Measurements from ENCODE around the gene ARRDC1. TPM values are rescaled to one million over a fixed set of nuclear protein-coding genes. Genes with fewer than 3 reads are reported as not detected.
"Not testable (repeated sequence)": the region's sequence is repeated elsewhere in the genome, so short reads cannot be mapped to it uniquely, and the experiment has no call there.

The ARRDC1 gene, protein sequence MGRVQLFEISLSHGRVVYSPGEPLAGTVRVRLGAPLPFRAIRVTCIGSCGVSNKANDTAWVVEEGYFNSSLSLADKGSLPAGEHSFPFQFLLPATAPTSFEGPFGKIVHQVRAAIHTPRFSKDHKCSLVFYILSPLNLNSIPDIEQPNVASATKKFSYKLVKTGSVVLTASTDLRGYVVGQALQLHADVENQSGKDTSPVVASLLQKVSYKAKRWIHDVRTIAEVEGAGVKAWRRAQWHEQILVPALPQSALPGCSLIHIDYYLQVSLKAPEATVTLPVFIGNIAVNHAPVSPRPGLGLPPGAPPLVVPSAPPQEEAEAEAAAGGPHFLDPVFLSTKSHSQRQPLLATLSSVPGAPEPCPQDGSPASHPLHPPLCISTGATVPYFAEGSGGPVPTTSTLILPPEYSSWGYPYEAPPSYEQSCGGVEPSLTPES
- total RNA-seq: 20.0 TPM

DNA sequence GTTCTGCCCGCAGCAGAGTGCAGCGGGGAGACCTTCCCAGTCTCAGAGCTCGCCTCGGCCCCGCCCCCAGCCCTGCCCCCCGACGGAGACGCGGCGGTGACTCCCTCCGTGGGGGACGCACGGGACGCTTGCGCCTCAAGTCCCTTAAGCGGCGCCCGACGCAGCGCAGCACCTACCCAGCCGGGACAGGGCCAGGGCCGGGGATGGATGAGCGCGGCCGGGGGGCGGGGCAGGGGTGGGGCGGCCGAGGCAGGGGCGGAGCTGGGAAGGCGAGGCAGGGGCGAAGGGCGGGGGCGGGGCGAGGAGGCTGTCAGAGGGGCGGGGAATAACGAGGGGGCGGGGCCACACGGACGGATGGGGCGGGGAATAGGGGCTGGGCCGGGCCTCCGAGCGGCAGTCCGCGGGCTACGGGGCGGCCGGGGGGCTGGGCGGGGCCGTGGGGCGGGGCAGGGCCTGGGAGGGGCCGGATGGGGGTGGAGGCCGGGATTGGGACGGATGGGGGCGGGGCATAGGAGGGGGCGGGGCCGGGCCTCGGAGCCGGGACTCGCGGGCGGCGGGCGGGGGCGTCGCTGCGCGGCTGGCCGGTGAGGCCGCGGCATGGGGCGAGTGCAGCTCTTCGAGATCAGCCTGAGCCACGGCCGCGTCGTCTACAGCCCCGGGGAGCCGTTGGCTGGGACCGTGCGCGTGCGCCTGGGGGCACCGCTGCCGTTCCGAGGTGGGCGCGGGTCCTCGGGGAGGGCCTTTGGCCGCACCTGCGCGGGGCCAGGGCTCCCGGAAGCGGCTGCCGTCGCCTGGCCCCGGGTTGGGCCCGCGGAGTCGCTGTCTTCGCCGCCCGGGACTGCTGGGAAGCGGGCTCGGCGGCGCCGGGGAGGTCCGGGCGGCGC lies at the start of gene ARRDC1:
ARRDC1 (plus strand) TSS at position 566 of the 884 bp plus-strand sequence; CDS start at position 598, 32 bp downstream.
- peak; percentile 96 for DNase-seq

- peak; percentile 40 for DNase-seq
These were observed 49.2 kb upstream of the ARRDC1 start for GRCh38 chr9:137556069-137556838.

DNA sequence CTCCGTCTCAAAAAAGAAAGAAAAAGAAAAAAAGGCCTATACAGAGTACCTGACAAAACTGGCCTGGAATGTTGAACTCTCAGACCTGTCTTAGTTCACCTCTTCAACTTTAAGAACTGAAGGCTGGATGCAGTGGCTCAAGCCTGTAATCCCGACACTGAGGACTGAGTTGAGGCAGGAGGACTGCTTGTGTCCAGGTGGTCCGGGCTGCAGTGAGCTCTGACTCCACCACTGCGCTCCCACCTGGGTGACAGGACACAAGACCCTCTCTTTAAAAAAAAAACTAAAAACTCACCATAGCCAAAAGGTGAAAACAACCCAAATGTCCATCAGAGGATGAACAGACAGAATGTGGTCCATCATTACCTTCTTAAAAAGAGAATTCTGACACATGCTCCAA lies 47.4 kb upstream of the ARRDC1 start:
- DNase-seq: no peak

- DNase-seq: no peak
These were observed 41.4 kb upstream of the ARRDC1 start for GRCh38 chr9:137564134-137564533.

- no peak for DNase-seq
These were observed 40.6 kb upstream of the ARRDC1 start for GRCh38 chr9:137564817-137565411.

GRCh38 chr9:137568445-137568844 lies 37.0 kb upstream of the ARRDC1 start:
- DNase-seq: not testable (repeated sequence)

DNA sequence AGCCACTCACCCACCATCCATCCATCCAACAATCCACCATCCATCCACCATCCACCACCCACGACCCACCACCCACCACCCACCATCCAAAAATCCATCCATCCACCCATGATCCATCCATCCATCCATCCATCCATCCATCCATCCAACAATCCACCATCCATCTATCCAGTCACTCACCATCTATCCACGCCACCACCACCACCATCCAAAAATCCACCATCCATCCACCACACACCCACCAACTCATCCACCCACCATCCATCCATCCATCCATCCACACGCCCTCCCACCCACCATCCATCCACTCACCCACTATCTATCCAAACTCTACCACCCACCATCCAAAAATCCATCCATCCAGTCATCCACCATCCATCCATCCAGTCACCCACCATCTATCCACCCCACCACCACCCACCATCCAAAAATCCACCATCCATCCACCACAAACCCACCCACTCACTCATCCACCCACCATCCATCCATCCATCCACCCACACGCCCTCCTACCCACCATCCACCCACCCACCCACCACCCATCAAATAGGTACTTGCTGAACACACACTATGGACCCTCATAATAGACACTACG lies 35.8 kb upstream of the ARRDC1 start:
- no peak for DNase-seq

DNA sequence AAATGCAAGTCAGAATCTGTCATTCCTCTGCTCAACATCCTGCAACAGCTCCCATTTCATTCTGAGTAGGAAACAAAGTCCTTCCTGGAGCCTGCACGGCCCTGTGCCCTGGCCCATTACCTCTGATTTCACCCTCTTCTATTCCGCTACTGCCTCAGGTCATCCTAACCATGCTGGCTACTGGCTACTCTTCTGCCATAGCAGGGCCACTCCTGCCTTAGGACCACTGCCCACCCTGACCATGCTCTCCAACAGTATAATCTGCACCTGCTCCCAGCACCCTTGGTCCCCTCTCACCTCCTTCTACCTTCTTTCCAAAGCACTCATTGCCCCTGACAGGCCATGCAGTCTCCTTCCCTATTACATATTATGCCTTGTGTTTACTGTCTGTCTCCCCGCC lies 34.9 kb upstream of the ARRDC1 start:
- no peak for DNase-seq

GRCh38 chr9:137574192-137574591 lies 31.3 kb upstream of the ARRDC1 start:
- no peak for DNase-seq

GRCh38 chr9:137575364-137575715 lies 30.1 kb upstream of the ARRDC1 start:
- DNase-seq: no peak

GRCh38 chr9:137575716-137576411 lies 29.6 kb upstream of the ARRDC1 start:
- no peak for DNase-seq

DNA sequence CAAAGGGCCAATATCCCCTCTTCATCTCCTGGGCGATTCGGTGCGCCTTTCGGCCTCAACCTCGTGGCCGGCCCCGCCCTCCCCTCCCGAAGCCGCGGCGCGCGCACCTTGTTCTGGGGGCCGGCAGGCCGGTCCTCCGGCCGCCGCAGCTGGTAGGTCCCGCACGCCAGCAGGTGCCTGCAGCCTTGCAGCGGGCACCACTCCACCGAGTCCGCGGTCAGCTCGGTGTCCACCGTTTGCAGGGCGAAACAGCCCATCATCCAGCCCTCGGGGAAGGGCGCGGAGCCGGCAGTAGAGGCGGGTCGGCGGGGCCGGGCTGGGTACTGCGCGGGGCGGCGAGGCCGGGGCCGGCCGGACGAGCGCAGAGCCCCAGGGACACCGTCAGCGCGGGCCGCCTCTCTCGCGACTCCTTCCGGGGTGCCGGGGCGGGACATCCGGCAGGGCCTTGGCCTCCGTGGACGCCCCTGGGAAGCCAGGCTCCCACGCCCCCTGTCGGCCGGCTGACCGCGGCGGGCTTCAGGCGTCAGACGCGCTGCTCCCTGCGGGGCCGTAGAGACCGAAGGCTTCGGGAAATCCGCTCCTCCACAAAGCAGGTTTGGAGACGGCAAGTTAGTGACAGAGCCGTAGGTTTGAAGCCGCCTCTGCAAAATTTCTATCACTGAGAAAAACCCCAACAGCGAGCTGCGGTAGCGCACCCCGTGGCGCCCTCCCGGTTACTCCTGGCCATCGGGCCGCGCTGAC lies 26.8 kb upstream of the ARRDC1 start, which contains the start of gene DPH7:
DPH7 (minus strand) TSS at position 408 of the 741 bp plus-strand sequence; CDS start at position 260, 148 bp downstream.
- peak; percentile 96 for DNase-seq

DNA sequence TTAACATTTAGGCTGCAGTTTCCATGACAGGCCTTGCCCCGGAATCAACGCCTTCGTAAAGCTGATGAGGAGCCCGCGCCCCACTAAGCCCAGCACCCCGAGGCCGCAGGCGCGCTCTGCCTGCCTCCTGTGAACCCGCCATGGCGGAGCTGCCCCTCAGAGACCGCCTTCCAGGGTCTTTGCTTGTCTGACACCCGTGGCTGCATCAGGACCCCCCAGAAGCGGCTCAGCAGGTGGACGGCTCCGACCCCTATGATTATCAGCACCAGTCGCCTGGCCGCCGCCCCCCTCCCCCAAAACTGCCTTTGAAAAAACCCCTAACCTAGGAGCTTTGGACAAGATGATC lies 26.3 kb upstream of the ARRDC1 start:
- no peak for DNase-seq

DNA sequence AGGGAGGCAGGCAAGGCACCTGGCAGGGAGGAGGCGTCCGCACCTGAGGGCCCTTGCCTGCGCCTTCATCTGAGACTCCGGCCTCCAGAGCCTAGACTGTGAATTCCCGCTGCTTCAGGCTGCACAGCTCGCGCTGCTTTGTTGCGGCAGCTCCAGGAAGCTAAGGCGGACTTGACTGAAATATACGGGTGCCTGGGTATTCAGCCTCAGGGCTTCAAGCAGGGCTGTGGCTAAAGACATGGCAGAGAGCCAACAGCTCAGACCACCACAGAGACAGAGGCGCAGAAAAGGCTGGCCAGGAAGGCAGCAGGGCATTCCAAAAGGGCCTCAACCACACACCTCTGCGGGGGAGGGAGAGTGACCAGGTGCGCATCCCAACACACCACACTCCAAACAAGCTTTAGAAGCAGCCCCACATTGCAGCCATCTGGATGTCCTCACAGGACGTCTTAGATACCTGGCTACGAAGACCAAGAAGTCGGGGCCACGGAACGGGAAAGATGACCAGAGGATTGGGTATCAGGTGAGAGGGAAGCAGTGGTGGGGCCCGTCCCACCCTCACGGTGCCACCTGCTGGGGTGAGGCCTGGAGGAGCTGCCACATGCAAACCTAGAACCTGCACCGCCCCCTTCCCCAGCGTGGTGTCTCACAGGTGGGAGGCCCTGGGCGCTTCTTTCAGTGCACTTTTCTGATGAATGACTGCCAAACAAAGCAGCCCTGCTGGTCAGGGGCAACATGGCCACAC lies 25.1 kb upstream of the ARRDC1 start:
- no peak for DNase-seq

GRCh38 chr9:137580954-137581322 lies 24.5 kb upstream of the ARRDC1 start:
- no peak for DNase-seq

DNA sequence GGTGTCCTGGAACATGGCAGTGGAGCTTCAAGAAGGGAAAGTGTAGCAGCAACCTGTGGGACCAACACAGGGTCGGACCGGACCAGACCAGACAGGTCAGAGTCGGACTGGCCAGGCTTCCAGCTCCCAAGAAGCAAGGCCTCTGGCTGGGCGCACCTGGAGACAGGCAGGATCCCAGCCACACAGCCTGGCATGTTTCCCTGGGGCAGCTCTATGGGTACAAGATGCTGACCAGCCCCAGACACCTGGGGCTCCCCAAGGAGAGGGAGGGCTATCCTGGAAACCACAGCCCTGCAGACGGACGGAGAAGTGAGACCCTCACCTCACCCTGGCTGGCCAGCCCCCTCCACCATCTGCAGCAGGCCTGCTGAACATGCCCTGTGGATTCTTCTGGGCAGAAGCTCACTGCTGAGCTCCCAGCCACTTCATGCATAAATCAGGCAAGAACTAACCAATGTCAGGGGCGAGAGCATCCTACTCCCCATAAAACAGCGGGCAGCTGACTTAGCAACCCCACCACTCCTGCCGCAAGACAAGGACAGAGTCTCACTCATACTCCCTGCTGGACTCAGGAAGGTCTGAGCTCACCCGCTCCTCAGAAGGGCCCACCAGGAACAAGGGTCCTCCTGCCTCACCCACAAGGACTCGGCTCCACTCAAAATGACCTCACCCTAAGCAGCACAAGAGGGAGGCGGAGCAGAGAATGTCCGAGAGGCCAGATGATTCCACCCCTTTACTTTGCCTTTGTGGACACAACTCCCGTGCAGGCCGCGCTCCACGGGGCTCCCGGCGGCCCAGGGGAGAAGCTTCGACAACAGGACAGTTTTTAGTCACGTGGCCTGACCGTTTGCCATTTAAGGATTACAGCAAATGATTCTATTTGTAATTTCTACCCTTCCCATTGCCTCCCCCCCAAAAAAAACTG lies 23.9 kb upstream of the ARRDC1 start:
- DNase-seq: no peak

DNA sequence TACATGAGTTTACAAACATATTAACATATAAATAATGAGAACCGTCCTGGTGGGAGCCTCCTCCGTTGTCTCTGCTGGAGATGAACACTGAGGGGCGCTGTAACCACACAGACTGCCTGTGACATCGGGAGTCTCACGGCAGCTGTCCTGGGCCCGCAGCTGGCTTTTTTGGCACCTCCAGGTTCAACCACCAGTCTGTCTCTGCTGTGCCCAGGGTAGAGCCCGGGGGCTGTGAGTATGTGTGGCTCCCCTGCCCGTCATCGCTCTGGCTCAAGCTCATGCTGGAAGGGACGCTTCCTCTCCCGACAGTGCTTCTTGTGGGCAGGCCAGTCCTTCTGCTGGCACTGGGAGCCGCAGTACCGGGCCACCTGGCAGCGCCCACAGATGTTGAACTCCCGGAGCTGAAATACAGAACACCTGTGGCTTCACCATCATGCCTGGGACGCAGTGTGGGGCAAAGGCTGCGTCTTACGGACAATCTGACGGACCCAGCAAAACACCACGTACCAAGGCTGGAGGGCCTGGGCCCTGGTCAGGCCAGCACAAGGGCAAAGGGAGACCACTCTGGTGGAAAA lies 23.1 kb upstream of the ARRDC1 start:
- DNase-seq: no peak

DNA sequence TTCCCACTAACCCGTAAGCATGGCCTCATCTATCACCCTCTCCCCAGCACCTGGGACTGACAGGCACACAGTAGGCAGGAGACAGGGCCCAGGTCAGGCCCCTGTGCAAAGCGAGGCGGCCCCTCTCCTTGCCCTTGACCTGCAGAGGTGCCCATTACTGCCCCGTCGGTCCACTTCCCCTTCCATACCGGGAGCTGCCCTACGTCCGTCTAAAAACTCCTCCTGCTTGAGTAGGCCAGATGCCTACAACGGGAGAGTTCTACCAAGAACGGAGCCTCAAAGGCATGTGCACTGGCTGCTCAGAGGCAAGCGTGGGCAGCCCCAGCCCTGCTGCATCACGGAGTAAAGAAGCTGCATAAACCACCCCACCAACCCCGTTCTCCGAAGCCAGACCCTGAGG lies 22.1 kb upstream of the ARRDC1 start:
- no peak for DNase-seq
